GM12872 (cell line): ENCODE results near the gene CFAP299.

Experiments used
- TF ChIP-seq, protein P1 (sequence below): IDR thresholded peaks from 3 replicates; pipeline ENCODE4 v1.5.1; 2011; ENCODE audit warnings: low read depth, mild to moderate bottlenecking, low read length, moderate library complexity; ENCODE audit not compliant: insufficient read depth

CFAP299 gene

DNA sequence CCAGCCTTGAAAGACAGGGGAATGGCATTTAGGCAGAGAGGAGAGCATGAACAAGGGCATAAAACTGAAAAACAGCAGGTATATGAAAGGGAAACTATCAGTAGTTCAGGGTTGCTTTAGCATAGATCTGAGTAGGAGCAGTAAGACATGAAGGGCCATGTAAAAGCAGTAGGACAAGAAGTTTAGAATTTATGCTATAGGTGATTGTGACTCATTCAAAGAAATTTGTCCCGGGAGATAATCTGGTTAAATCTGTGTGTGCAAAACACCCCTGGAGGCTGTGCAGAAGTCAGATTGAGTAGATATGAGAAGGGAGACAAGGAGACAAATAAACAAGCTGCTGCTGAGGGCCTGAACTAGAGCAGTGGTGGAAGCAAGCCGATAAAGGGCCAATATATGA lies 585.9 kb downstream of the CFAP299 start:
- TF ChIP-seq, protein P1, sequence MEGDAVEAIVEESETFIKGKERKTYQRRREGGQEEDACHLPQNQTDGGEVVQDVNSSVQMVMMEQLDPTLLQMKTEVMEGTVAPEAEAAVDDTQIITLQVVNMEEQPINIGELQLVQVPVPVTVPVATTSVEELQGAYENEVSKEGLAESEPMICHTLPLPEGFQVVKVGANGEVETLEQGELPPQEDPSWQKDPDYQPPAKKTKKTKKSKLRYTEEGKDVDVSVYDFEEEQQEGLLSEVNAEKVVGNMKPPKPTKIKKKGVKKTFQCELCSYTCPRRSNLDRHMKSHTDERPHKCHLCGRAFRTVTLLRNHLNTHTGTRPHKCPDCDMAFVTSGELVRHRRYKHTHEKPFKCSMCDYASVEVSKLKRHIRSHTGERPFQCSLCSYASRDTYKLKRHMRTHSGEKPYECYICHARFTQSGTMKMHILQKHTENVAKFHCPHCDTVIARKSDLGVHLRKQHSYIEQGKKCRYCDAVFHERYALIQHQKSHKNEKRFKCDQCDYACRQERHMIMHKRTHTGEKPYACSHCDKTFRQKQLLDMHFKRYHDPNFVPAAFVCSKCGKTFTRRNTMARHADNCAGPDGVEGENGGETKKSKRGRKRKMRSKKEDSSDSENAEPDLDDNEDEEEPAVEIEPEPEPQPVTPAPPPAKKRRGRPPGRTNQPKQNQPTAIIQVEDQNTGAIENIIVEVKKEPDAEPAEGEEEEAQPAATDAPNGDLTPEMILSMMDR: no peak

GRCh38 chr4:80922941-80923340 lies 587.4 kb downstream of the CFAP299 start:
- TF ChIP-seq, protein P1: no peak

DNA sequence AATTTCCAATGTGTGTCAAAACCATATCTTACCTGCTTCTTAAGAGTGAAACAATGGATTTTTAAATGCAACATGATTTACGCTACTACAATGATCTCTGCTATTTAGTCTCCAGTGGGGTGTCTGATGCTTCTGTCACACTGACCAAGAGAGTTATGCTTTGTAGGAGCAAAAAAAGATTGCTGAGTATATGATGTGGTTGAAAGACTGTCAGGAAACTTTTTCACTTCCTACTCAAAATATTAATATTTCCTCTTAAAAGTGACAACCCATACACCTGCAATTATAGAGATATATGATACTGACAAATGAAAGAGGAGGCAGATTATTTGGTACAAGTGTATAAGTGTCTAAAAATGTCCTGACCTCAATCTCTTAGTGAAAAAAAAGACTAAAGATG lies 589.8 kb downstream of the CFAP299 start:
- TF ChIP-seq, protein P1: no peak

DNA sequence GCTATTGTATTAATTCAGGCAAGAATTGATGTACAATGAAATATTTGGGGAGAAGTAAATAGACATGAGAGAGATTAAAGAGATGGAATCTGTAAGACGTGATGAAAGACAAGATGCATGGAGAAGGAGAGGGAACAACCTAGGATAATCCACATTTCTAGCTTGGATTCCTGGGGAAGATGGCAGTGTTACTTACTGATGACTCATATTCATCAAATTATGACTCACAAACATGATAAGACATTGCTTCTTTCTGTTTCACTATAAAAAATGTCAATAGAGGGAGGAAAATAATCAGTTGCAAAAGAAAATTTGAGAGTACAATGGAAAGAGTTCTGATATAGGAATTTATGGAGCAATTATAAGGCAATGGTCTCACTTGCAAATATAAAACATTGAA lies 590.9 kb downstream of the CFAP299 start:
- TF ChIP-seq, protein P1: no peak

GRCh38 chr4:80926891-80927290 lies 591.4 kb downstream of the CFAP299 start:
- TF ChIP-seq, protein P1: no peak

DNA sequence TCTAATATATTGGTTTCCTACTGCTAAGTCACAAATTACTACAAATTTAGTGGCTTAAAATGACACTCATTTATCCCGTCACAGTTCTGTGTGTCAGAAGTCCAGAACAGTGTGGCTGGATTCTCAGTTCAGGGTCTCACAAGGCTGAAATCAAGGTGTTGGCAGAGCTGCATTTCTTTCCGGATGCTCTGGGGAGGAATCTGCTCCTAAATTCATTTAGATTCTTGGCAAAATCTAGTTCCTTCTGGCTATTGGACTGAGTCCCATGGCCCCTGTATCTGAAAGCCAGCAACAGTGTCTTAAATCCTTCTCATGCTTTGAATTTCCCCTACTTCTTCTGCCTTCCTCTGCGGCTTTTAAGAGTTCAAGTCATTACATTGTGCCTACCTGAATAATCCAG lies 591.9 kb downstream of the CFAP299 start:
- TF ChIP-seq, protein P1: no peak

DNA sequence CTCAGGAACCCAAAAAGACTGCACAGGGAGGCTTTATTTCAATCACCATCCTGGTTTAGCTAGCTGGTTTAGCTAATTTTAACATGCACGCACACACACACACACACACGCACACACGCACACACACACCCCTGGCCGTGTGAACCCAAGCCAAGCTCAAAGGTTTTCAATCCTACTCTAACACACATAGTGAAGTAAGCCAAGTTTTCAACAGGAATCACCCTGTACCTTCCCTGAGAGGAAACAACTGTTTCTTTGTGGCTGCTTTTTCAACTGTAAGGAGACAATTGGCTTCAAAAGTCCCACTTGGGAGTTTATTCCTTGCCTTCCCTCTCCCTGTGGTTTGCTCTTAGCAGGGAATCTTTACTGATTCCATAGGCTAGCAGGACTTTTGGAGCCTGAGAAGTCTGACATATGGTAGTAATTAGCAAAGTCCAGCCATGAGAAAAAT lies 596.1 kb downstream of the CFAP299 start:
- TF ChIP-seq, protein P1: no peak

- TF ChIP-seq, protein P1: no peak
These were observed 612.6 kb downstream of the CFAP299 start for GRCh38 chr4:80948141-80948540.
